Glomerular visceral epithelial cell (primary cell): ENCODE results near the gene C14orf132.

Experiments
- DNase-seq: peaks from one replicate; pipeline ENCODE4 v3.0.0-alpha.2; 2016; ENCODE audit errors: extremely low spot score

C14orf132 gene

DNA sequence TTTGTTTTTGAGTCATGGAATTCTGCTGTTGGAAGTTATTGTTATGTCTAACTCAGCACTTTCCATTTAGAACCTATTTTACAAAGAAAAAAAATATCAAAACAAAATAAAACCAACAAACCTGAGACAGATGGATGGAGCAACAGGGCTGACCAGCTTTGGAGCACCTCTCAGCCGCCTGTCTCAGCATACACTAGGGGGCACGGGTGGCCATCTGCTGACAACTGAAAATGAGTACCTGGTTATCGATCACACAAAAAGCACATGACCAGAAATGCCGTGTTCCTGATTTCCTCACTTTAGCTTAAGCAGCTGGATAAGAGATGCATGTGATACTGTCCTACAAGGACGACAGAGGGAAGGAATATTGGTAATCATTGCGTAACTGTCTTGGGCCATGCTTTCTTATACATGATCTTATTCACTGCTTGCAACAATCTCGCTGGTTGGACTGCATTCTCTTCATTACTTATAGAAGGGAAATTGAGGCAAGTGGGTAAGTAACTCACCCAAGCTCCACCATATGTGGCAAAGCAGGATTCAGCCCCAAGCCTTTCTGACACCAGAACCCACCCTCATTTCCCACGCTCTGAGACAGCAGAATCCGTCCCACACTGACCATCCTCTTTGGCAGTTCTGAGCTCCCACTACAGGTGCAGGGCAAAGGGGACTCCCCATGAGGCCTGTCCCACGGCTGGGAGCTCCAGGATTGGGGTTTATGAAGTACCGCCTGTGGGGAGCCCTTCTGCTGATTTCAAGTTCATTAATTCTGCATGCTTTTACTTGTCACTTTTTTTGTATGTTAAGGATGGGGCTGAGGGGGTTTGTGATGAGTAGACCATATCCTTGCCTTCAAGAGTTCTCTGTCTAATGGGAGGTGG lies 43.5 kb downstream of the C14orf132 start:
- DNase-seq, result no peak

DNA sequence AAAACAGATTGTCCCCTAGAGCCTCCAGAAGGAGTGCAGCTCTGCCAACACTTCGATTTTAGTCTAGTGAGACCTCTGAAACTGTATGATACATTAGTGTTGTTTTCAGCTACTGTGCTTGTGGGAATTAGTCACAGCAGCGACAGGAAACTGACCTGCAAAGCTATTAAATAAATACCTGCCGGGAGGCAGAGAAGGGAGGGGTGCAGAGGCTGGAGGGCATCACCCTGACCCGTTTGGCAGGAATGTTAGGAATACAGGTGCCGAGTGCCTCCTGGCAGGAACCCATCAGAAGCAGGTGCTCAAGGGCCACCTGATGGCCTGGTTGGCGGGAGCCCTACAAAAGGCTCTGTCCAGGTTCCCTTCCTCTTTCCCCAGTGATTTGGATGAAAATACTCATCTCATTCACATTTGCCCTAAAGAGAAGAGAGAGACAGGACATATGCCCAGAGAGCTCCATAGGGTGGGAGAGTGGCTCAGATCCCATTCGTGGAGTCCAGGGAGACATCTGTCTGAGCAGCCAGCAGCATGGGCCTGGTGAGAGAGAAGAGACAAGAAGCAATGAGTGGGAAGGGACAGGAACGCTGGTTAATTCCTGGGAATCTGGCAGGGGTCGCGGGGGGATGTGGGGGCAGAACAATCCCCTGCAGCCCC lies 44.6 kb downstream of the C14orf132 start:
- DNase-seq, result no peak

DNA sequence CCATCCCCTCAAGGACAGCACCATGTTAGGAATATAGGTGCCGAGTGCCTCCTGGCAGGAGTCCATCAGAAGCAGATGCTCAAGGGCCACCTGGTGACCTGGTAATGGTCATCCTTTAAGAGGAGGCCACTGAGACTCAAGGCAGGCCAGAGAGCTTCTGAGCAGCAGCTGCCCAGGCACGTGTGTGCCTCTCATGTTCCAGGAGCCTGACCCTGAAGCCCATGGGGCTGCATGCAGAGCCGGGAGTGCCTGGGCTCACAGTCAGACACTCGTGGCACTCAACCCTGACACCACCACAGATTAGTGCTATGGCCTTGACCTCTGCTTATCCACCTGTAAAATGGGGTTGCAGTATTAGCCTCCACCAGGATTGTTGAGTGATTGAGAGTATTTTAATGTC lies 45.6 kb downstream of the C14orf132 start:
- DNase-seq, result no peak

DNA sequence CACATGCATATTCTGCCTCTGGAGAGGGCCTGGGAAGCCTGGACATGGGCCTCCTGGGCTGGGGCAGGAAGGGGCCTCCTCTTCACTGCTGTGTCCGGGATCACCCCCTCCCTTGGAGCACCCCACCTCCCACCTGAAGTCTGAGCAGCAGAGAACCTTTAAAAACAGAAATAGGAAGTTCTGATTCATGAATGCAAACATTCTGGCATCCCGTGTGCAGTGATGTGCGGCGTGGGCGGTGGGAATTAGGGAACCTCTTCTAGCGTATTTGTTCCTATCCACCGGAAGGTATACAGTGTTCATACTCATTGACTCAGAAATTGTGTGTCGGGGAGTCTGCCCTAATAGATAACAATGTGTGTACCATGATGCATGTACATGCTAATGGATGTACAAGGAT lies 46.2 kb downstream of the C14orf132 start:
- no peak for DNase-seq

DNA sequence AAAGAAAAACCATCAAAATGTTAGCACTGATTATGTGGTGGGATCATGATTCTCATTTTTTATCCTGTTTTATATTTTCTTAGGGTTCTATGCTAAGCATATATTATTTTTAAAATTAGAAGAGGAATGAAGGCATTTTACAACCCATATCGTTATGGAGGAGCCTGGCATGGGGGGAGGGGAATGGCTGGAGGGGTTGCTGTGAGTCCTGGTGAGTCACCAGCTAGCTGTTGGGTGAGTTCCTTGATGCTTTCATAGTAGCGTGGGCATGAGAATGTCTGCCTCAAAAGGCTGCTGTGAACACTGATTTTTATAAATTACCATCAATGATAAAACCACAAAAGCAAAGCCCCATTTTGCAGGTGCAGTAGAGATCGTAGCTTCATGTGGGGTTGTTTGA lies 46.9 kb downstream of the C14orf132 start:
- DNase-seq, result peak; percentile 31

DNA sequence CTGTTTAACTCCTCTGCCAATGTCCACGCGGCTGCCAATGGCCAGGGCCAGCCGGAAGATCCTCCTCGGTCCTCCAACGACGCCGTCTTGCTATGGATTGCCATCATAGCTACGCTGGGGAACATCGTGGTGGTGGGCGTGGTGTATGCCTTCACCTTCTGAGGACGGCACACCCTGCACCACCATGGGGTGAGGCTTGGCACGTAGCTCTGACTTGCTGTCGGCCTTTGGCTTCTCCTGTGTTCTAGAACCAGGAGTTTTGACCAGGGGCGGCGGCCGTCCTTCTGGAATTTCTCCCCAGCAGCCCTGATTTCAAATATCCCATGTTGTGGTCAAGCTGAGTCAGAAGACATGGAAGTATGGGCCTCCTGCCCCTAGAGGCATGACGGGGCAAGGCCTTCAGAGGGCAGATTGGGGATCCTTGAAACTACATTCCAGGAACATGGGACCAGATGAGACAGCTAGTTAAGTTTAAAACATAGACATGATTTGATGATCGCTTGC lies 47.5 kb downstream of the C14orf132 start:
- DNase-seq, result no peak

DNA sequence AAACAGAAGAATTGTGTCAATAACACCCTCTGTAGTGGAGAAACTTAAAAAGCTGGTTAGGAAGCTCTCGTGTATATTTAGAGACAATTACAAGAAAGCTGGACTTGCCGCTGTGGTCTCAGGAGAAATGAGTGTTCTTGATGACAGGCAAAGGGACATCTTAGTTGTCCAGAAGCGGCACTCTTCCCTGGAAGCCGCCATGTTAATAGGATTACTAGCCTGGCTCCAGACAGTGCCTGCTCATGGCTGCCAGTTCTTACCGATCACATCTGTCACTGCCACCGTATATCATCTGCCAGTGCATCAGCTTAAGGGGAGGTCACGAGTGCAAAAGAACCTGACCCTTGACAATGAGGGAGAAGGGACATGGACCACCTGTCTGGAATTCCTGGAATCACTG lies 48.9 kb downstream of the C14orf132 start:
- no peak for DNase-seq

DNA sequence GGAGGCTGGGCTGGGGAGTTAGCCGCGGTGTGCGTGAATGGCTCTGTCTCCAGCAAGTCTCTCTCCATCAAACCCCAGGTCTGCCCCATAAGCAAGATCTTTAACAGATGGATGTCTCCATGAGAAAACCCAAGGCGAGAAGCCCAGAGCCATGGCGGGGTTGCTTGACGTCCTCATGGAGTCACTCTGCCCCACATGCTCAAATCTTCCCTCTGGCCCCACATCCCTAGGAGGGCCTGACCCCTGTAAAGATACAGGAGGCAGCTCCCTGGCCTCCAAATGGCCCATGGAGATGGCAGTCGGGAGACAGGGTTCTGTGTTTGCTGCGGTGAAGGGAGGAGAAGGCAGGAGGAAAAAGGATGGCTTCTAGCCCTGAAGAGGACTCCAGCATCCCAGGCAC lies 49.3 kb downstream of the C14orf132 start:
- no peak for DNase-seq

DNA sequence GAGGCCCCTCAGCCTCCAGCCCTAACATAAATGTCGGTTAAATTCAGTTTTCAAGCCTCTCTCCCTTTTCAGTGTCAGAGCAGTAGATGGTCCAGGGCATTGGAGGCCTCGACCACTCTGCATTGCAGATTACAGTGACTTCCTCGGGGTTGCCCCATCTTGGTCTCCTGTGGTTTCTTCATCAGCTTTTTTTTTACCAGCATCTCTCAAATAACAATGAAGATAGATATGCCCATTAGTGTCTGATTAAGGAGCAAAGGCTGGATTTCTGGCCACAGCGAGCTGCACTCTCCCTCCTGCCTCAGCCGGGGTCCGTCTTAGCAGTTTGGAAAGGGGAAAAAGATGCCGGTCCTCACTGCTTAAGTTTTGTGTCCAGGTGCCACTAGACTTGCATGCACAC lies 49.7 kb downstream of the C14orf132 start:
- no peak for DNase-seq

DNA sequence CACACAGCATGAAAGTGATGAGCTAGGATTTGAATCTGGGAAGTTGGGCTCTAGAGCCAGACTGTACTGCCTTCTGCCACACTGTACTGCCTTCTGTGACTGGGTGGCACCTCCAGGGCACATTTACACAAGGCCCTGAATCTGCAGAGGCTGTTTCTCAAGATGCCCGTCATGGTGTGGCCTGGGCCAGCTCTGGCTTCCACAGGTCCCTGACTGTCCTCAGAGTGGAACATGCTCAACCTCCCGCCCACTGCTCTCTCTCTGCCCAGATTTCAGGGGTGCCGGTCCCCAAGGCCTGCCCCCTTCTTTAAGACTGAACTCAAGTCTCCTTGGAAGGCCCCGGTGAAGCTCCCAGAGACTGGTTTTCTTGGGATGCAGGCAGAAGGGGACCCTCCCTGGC lies 50.2 kb downstream of the C14orf132 start:
- DNase-seq, result no peak

DNA sequence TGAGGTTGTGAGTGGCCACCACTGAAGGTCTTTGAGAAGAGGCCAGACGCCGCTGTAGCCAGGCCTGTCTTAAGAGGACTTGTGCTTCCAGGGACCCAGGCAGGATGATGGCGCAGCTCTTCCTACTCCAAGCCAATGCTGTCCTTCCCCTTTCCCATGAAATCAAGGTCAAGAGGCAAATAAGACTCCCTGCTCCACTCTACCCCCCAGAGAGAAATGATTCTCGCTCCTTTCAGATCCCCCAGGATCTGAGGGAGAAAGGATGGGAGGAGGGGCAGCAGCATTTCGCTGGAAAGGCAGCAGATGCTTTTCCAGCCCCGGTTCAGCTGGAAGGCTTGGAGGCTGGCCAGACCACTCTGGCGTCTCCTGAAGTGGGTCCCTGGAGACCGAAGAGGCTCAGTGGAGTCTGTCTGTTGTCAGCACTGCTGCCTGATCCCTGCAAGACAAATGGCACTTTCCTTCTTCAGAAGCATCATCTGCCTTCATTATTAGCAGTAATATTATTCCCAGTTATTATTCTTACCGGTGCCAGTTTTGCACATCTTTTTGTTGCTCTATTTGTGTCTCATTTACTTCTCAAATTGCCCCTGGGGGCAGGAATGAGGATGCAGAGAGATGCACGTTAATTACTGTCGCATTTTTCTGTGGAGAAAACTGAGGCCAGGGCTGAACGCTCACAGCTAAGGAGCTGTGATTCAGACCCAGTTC lies 51.4 kb downstream of the C14orf132 start:
- DNase-seq, result no peak

DNA sequence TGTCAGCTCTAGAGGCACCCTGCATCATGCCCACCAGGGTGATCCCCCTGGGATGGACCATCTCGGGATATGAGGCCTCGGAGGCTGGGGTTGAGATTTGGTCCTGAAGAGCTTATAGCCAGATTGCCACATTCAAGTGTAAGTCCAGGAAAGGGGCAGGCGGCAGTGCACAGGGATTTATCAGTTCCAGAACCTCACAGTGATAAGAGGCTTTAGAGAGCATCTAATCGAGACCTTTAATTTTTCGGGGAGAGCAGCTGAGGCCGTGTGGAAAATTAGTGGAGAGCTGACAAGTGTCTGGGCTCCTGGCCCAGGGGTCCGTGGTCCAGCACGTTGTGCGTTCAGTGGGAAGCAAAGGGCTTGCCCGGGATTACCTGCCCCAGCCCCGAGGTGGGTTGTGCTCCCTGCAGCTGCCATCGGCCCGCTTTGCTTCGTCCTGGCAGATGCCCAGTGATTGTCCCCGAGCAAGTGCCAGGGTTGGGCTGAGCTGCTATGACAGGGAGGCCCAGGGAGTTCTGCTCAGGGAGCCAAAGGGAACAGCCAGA lies 52.1 kb downstream of the C14orf132 start:
- DNase-seq, result no peak

DNA sequence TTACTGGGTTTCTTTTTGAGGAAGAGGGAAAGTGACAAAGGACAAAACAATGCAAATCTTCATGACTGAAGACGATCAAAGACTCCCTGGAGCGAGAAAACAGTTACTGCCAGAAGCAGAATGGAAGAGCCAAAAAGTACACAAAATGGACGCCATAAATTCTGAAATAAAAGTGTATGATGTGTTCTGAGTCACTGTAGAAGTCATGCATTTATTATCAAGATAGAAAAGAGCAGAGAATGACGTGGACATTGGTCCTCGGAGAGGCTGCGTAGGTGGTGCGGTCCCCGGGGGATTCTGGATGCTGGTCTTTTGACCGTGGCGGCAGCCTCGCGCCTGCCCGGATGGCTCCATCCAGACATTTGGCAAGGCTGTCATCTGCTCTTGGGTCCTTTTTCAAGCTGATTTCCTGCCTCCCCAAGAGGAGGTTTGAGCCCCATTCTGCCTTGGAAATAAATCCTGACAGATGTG lies 52.8 kb downstream of the C14orf132 start:
- no peak for DNase-seq

DNA sequence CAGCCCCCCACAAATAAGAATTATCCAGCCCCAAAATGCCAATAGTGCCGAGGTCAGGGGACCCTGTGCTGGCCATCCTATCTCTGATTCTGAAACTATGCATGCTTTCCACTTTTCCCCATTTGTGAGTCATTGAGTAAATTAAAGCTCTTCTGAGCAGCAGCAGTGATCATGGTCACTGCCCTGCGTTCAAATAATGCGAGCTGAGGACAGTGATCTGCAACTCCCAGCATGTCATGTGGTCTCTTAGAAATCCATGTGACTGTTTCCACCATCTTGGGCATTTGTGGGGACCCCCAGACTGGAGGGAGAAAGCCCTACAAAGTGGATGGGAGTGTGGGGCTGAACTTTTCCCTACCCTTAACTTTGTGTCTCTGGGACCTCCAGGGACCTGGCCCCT lies 53.8 kb downstream of the C14orf132 start:
- DNase-seq, result no peak

DNA sequence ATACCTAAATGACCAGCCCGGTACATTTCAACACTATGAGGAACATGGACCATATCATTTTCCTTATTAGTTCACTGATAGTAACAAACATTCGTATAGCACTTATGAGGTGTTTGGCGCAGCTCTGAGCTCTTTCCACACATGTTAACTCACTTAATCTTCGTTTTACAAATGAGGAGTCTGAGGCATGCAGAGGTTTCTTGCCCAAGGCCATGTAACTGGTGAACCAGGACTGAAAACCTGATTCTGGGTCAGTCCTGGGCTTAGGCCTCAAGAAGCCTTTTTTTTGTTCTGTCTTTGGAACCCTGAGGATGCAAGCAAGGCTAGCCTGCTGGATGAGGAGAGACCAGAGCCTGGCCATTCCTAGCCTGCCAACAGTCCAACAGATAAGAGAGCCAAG lies 55.0 kb downstream of the C14orf132 start:
- DNase-seq, result no peak

DNA sequence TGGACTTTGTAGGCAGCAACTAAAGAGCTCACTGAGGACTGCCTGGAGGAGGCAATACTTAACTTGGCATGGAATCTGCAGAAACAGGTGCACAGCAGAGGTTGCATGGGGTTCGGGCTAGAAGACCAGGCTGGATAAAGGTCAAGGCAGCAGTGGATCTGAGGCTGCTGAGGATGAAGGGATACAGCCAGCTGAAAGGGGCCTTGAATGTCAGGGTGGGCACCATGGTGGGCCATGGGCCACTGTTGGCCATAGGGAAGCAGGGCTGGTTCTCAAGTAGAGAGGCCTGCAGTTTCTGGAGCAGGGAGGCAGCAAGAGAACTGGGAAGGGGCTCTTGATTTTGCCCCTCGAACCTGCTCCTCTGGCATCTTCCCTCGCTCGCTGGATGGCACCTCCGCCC lies 55.5 kb downstream of the C14orf132 start:
- DNase-seq, result no peak

DNA sequence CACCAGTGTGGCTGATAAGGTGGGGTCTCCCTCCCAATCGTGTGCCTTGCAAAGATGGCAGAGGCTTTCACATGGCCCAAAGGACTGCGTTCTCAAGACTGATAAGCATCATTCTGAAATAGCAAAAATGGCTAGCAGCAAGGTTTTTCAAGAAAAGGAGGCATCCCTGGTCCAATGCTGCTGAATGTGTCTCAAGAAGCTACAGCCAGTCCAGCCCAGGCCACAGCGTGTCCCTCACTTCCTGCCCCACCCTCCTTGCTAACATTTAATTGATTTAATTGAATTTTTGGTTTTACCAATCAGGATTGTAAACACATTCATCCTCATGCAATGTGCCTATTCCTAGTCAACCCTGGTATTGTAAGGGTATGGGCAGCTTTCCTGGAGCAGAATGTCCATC lies 55.9 kb downstream of the C14orf132 start:
- no peak for DNase-seq

DNA sequence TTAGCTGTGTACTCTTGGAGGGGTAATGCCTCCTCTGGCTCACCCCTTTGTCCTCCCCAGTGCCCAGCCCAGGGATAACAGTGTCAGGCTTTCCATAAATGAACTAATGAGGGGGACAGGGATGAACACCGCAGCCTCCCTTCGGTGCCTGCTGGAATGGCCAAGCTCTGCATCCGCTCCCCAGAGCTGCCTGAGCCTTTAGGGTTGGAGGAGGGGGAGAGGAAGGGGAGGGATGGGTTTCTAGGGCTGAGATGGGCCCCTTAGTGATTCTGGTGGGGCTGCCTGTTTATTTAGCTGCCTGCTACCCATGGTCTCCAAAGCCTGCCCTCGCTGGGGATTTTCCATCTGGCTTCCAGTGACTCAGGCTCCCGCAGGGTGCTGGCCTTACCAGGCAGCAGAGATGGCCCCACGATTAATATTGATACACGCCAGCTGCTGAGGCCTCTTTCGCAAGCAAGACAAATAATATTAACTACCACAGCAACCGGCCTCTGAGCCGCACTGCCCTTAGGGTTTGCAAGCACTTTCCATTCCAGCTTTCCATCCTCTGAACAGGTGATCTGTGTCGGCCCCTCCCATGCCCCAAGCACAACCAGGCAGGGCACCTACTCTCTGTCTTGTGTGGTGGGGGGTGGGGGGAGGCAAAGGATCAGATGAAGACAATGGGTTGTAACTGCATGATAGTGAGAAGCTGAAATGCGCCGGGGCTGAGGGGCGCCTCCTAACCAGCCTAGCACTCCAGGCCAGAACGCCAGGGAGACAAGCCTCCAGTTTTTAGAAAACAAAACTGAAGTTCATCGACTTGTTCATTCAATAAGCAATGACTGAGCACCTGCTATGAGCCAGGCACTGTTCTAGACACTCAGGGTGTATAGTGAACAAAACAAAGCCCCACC lies 56.7 kb downstream of the C14orf132 start:
- peak; percentile 31 for DNase-seq

DNA sequence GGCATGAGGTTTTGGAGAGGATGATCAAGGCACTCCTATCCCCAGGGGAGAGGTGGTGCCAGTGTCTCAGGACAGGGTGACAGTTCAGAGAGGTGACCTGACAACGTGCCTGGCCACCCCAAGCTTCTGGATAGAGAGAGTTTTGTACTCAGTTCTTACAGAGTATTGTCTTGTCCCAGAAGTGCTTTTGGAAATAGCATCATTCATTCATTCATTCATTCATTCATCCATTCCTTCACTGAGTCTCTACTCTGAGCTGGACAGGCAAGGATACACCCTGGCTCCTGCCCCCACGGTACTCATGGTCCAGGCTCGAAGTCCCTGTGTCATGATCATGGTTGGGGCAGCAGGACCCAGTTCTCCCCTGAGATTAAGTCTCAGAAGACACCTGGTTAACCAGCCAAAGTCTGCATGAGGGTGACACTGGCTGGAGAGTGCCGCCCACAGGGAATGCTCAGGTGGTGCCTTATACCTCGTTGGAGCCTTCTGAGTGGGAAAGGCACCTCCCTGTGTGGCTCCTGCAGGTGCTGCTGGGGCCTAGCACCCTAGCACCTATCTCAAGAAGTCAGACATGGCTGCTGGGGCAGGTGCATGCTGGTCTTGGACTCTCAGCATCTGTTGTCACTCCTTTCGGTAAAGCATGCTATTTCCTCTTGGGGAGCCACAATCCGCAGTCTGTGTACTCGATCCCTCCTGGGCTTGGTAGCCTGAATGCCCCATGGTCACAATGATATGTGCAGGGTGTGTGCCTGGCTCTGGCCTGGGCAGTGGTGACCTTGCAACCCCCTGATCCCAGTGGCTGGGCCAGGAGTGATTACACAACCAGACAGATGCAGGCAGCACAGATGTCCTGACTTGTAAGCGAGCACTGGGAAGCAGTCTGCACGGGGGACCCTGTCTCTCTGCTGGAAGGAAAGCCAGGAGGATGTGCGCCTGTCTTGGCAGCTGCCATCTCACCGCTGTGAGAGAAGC lies 57.8 kb downstream of the C14orf132 start:
- no peak for DNase-seq

DNA sequence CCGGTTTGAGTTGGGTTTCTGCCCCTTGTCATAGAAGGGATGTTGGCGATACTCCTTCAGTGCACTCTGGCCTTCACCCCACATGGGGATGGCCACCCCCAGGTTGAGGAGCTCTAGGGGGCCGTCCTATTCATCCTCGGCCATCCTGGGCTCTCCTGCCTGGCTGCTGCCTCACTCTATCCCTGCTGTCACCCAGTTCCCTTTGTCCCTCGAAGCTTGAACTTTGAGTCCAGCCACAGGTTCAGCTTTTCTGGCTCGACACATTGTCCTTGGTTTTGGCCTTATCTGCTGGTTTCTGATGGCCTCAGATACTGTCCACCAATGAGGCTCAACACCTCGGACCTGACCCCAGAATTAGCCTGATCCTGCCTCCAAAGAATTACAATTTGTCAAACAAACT lies 58.6 kb downstream of the C14orf132 start:
- no peak for DNase-seq
